GM12865 (cell line): Measurements from ENCODE around the gene FXYD4.

Source experiments
- DNase-seq: peaks from one replicate; pipeline ENCODE4 v3.0.0; 2010; ENCODE audit warnings: low read depth
- H3K4me3 ChIP-seq: 2 replicates; pipeline ENCODE4 v1.5.1; 2011; ENCODE audit warnings: mild to moderate bottlenecking, low read depth, low read length, control low read depth
- CTCF ChIP-seq: IDR thresholded peaks from 2 replicates; pipeline ENCODE4 v1.5.1; 2011; ENCODE audit warnings: low read length, control low read depth, low read depth, inconsistent platforms; ENCODE audit not compliant: insufficient read depth; ENCODE audit errors: missing control alignments

Gene FXYD4

GRCh38 chr10:43407576-43408330 lies 36.3 kb downstream of the FXYD4 start:
- H3K4me3 ChIP-seq = peak overlapping the region; percentile 80

GRCh38 chr10:43408331-43408709 lies 36.9 kb downstream of the FXYD4 start:
- no peak for DNase-seq
- no peak for TF ChIP-seq CTCF
- peak overlapping the region; percentile 80 for H3K4me3 ChIP-seq

More at GRCh38 chr10:43407576-43408330, 36.3 kb downstream of the FXYD4 start:
- DNase-seq = peak; percentile 95
- TF ChIP-seq CTCF = peak; percentile 46

GRCh38 chr10:43408710-43409384 lies 37.4 kb downstream of the FXYD4 start, which contains the start of gene HNRNPF:
Gene HNRNPF (minus strand): TSS chr10:43409186. CDS start chr10:43387884, 21,302 bp downstream.
- peak; percentile 97 for DNase-seq
- no peak for TF ChIP-seq CTCF

GRCh38 chr10:43409385-43410109 lies 38.1 kb downstream of the FXYD4 start:
- H3K4me3 ChIP-seq = peak overlapping the region; percentile 80
- DNase-seq = peak; percentile 75
- TF ChIP-seq CTCF = no peak

More at GRCh38 chr10:43408710-43409384, 37.4 kb downstream of the FXYD4 start, which contains the start of gene HNRNPF:
- peak within 1 kb of the TSS; percentile 80 for H3K4me3 ChIP-seq

- TF ChIP-seq CTCF = no peak
- H3K4me3 ChIP-seq = peak overlapping the region; percentile 14; the same call in 1 of the 2 replicates
- DNase-seq = no peak
Measured at GRCh38 chr10:43410345-43410744, 38.9 kb downstream of the FXYD4 start.

GRCh38 chr10:43411536-43411935 lies 40.1 kb downstream of the FXYD4 start:
- DNase-seq = no peak
- H3K4me3 ChIP-seq = no peak overlapping the region
- no peak for TF ChIP-seq CTCF
